Measurements from ENCODE around the gene SPON1. TPM values are rescaled to one million over a fixed set of nuclear protein-coding genes. Genes with fewer than 3 reads are reported as not detected.
A peak's percentile ranks its signal among the peaks of the same experiment; 100 is the strongest.

The SPON1 gene
- total RNA-seq, 1 experiment from 2014 or later: 0.10 TPM

DNA sequence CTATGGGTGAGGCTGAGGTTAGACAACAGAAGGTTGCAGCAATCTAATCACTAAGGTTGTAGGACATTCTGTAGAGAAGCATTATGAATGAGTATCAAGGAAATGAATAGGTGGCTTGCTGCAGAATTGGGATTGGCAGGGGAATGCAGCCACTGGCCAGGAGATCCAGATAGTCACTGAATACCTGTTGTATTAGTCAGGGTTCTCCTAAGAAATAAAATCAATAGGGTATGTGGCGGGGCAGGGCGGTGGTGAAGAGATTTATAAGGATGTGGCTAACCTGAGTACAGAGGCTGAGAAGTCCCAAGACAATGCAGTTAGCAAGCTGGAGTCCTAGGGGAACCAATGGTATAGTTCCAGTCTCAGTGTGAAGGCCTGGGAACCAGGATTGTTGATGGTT lies 163.0 kb downstream of the SPON1 start:
- intact Hi-C loops (cut with micrococcal nuclease; ENCODE audit: unreplicated experiment) (no loop called here), in situ Hi-C loops (cut with HindIII; ENCODE audit: low pct_unique_long_range_greater_than_20kb, low sequenced_read_pairs) (no loop called here)
- CTCF ChIA-PET: no interaction called here
- POLR2A ChIA-PET: no interaction called here
- Histone ChIP-seq H3K4me1 (ENCODE audit: control insufficient read depth, insufficient read depth, low read length) (no peaks in the 10 kb centered on the region), H3K27me3 (ENCODE audit: control insufficient read depth, insufficient read depth, low read length) (no peaks in the 10 kb centered on the region), H3K36me3 (ENCODE audit: control insufficient read depth, insufficient read depth, low read length) (no peaks in the 10 kb centered on the region), H3K27ac (ENCODE audit: low read length) (no peak overlapping the region), H3K9me3 (ENCODE audit: control insufficient read depth, insufficient read depth, low read depth, low read length) (no peaks in the 10 kb centered on the region), H3K4me3 (ENCODE audit: low read depth in 2 of 2, low read length in 2 of 2) (no peak overlapping the region)
- TF ChIP-seq SIN3A (IDR thresholded peaks at IDR 0.05; ENCODE audit: borderline replicate concordance, insufficient read depth, low read depth, low read length) (no peak), POLR2AphosphoS5 (IDR thresholded peaks at IDR 0.05; ENCODE audit: low read depth, low read length) (no peak)
- TF ChIP-seq, protein P1, sequence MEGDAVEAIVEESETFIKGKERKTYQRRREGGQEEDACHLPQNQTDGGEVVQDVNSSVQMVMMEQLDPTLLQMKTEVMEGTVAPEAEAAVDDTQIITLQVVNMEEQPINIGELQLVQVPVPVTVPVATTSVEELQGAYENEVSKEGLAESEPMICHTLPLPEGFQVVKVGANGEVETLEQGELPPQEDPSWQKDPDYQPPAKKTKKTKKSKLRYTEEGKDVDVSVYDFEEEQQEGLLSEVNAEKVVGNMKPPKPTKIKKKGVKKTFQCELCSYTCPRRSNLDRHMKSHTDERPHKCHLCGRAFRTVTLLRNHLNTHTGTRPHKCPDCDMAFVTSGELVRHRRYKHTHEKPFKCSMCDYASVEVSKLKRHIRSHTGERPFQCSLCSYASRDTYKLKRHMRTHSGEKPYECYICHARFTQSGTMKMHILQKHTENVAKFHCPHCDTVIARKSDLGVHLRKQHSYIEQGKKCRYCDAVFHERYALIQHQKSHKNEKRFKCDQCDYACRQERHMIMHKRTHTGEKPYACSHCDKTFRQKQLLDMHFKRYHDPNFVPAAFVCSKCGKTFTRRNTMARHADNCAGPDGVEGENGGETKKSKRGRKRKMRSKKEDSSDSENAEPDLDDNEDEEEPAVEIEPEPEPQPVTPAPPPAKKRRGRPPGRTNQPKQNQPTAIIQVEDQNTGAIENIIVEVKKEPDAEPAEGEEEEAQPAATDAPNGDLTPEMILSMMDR (IDR thresholded peaks at IDR 0.05): no peak
- ATAC-seq: no peak
- no peak for DNase-seq (ENCODE audit: low read depth, low spot score)
- BruUV-seq (replicated peaks): no TSS peak

DNA sequence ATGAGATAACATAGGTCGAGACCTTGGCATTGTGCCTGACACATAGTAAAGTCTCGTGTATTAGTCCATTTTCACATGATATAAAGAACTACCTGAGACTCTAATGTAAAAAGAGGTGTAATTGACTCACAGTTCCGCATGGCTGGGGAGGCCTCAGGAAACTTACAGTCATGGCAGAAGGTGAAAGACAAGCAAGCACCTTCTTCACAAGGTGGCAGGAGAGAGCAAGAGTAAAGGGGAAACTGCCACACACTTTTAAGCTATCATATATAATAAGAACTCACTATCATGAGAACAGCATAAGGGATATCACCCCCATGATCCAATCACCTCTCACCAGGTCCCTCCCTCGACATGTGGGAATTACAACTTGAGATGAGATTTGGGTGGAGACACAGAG lies 165.2 kb downstream of the SPON1 start:
- ChIA-PET POLR2A (no interaction called here), CTCF (no interaction called here)
- BruUV-seq (replicated peaks): no TSS peak
- intact Hi-C loops (cut with micrococcal nuclease; ENCODE audit: unreplicated experiment) (no loop called here), in situ Hi-C loops (cut with HindIII; ENCODE audit: low pct_unique_long_range_greater_than_20kb, low sequenced_read_pairs) (no loop called here)
- H3K4me1 ChIP-seq (ENCODE audit: control insufficient read depth, insufficient read depth, low read length): no peaks in the 10 kb centered on the region
- DNase-seq (ENCODE audit: low read depth, low spot score) (no peak), ATAC-seq (no peak)
- H3K27ac ChIP-seq (ENCODE audit: low read length): no peak overlapping the region
- no peaks in the 10 kb centered on the region for H3K9me3 ChIP-seq (ENCODE audit: control insufficient read depth, insufficient read depth, low read depth, low read length)
- no peaks in the 10 kb centered on the region for H3K27me3 ChIP-seq (ENCODE audit: control insufficient read depth, insufficient read depth, low read length)
- TF ChIP-seq POLR2AphosphoS5 (IDR thresholded peaks at IDR 0.05; ENCODE audit: low read depth, low read length) (no peak), TCF7L2 (IDR thresholded peaks at IDR 0.05; ENCODE audit: low read depth, low read length) (no peak)
- TF ChIP-seq, protein P1 (IDR thresholded peaks at IDR 0.05): peak; percentile 13; the same call in 1 of the 2 replicates
- no peak overlapping the region for H3K4me3 ChIP-seq (ENCODE audit: low read depth in 2 of 2, low read length in 2 of 2)
- H3K36me3 ChIP-seq (ENCODE audit: control insufficient read depth, insufficient read depth, low read length): no peaks in the 10 kb centered on the region

DNA sequence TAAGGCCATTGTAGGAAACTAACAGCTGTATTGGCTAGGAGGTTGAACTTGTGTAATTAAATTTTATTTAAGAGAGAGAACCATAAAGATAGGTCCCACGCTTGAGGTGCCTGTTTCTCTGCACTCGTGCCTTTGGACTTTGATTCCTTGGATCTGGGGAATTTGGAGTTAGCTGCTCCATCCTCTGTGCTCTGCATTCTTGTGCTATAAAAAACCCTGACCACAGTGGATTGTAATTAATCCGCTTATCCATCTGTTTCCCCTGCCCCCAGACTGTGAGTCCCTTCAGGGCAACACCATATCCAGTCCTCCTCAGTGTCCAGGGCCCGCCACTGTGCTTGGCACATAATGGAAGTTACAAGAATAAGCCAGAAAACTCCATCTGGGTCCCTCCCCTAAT lies 169.8 kb downstream of the SPON1 start:
- Histone ChIP-seq H3K4me3 (ENCODE audit: low read depth in 2 of 2, low read length in 2 of 2) (no peak overlapping the region), H3K36me3 (ENCODE audit: control insufficient read depth, insufficient read depth, low read length) (no peaks in the 10 kb centered on the region), H3K27ac (ENCODE audit: low read length) (no peak overlapping the region), H3K27me3 (ENCODE audit: control insufficient read depth, insufficient read depth, low read length) (no peaks in the 10 kb centered on the region), H3K4me1 (ENCODE audit: control insufficient read depth, insufficient read depth, low read length) (no peaks in the 10 kb centered on the region), H3K9me3 (ENCODE audit: control insufficient read depth, insufficient read depth, low read depth, low read length) (no peaks in the 10 kb centered on the region)
- intact Hi-C loops (cut with micrococcal nuclease; ENCODE audit: unreplicated experiment) (no loop called here), in situ Hi-C loops (cut with HindIII; ENCODE audit: low pct_unique_long_range_greater_than_20kb, low sequenced_read_pairs) (no loop called here)
- DNase-seq (ENCODE audit: low read depth, low spot score) (no peak), ATAC-seq (no peak)
- TF ChIP-seq, protein P2, sequence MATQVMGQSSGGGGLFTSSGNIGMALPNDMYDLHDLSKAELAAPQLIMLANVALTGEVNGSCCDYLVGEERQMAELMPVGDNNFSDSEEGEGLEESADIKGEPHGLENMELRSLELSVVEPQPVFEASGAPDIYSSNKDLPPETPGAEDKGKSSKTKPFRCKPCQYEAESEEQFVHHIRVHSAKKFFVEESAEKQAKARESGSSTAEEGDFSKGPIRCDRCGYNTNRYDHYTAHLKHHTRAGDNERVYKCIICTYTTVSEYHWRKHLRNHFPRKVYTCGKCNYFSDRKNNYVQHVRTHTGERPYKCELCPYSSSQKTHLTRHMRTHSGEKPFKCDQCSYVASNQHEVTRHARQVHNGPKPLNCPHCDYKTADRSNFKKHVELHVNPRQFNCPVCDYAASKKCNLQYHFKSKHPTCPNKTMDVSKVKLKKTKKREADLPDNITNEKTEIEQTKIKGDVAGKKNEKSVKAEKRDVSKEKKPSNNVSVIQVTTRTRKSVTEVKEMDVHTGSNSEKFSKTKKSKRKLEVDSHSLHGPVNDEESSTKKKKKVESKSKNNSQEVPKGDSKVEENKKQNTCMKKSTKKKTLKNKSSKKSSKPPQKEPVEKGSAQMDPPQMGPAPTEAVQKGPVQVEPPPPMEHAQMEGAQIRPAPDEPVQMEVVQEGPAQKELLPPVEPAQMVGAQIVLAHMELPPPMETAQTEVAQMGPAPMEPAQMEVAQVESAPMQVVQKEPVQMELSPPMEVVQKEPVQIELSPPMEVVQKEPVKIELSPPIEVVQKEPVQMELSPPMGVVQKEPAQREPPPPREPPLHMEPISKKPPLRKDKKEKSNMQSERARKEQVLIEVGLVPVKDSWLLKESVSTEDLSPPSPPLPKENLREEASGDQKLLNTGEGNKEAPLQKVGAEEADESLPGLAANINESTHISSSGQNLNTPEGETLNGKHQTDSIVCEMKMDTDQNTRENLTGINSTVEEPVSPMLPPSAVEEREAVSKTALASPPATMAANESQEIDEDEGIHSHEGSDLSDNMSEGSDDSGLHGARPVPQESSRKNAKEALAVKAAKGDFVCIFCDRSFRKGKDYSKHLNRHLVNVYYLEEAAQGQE (IDR thresholded peaks at IDR 0.05; ENCODE audit: insufficient read depth in 1 of 2, low read depth in 2 of 2, low read length in 1 of 2): no peak
- TF ChIP-seq, protein P1 (IDR thresholded peaks at IDR 0.05): no peak
- TF ChIP-seq POLR2AphosphoS5 (IDR thresholded peaks at IDR 0.05; ENCODE audit: low read depth, low read length) (no peak), TCF7L2 (IDR thresholded peaks at IDR 0.05; ENCODE audit: low read depth, low read length) (no peak), SIN3A (IDR thresholded peaks at IDR 0.05; ENCODE audit: borderline replicate concordance, insufficient read depth, low read depth, low read length) (no peak)
- POLR2A ChIA-PET: no interaction called here
- BruUV-seq (replicated peaks): no TSS peak
- CTCF ChIA-PET: no interaction called here
